K562 (cell line): ENCODE results near the gene PI4KA. TPM values are rescaled to one million over a fixed set of nuclear protein-coding genes. Genes with fewer than 3 reads are reported as not detected.
"Not testable (repeated sequence)": the region's sequence is repeated elsewhere in the genome, so short reads cannot be mapped to it uniquely, and the experiment has no call there.

Experiments
- ARID3B ChIP-seq: fragments of 250-450 bp; sonication (Bioruptor Pico); IDR thresholded peaks from 2 replicates; pipeline ENCODE4 v1.4.0; 2020; ENCODE audit warnings: borderline replicate concordance
- CC2D1A ChIP-seq: fragments of 450-650 bp; IDR thresholded peaks from 2 replicates; pipeline ENCODE4 v1.6.1; 2017; ENCODE audit warnings: mild to moderate bottlenecking
- HDAC2 ChIP-seq: fragments of 450-650 bp; IDR thresholded peaks from 2 replicates; pipeline ENCODE4 v1.6.1; 2016; ENCODE audit warnings: mild to moderate bottlenecking
- HDAC8 ChIP-seq: fragments of 450-650 bp; IDR thresholded peaks from 2 replicates; pipeline ENCODE4 v1.6.1; 2016; ENCODE audit warnings: mild to moderate bottlenecking, missing genetic modification characterization, moderate library complexity, missing compliant biosample characterization
- PATZ1 ChIP-seq: fragments of 250-450 bp; sonication (Bioruptor Pico); IDR thresholded peaks from 2 replicates; pipeline ENCODE4 v1.5.0; 2020; ENCODE audit warnings: mild to moderate bottlenecking, borderline replicate concordance
- TOE1 ChIP-seq, 2 experiments: fragments of 450-650 bp in 1 of 2; sonication (generic) in 1 of 2; formaldehyde crosslinking in 1 of 2; IDR thresholded peaks; 2 replicates each; pipeline versions ENCODE4 v1.7.1 to v1.8.0; 2016 to 2022; ENCODE audit warnings: borderline replicate concordance in 2 of 2, mild to moderate bottlenecking in 2 of 2, antibody characterized with exemption in 1 of 2, inconsistent platforms in 1 of 2, low read depth in 1 of 2, missing genetic modification reagents in 1 of 2, moderate library complexity in 1 of 2
- ZBTB40 ChIP-seq, 2 experiments: fragments of 450-650 bp in 1 of 2; sonication (generic) in 1 of 2; formaldehyde crosslinking in 1 of 2; IDR thresholded peaks; 2 replicates each; pipeline versions ENCODE4 v1.7.1 to v1.9.0; 2016 to 2022; ENCODE audit warnings: inconsistent platforms in 1 of 2, mild to moderate bottlenecking in 1 of 2, missing genetic modification reagents in 1 of 2
- ZBTB7A ChIP-seq: IDR thresholded peaks from 2 replicates; pipeline ENCODE4 v1.6.1; 2011; ENCODE audit warnings: low read depth, mild to moderate bottlenecking, low read length, moderate library complexity, borderline replicate concordance; ENCODE audit not compliant: control insufficient read depth
- polyA plus RNA-seq, 8 experiments: library from polyadenylated mRNA; depleted of rRNA in 4 of 8; stranded (reverse) in 5 of 8; unstranded in 3 of 8; fragments of >200 nt; fragmentation: Nextera tagmentation in 2 of 8; fragmentation: Illumina TruSeq in 1 of 8; extraction: Ambion mirVana in 2 of 8; extraction: Trizol in 1 of 8; gene quantifications; 2 replicates each; pipeline versions ENCODE4 v1.2.1 to v1.2.3, GENCODE V29; 2011 to 2014; ENCODE audit warnings: inconsistent platforms in 1 of 8, missing spikeins in 1 of 8
- total RNA-seq, 7 experiments: library from RNA; depleted of rRNA in 6 of 7; stranded (reverse); fragments of >200 nt in 6 of 7; fragmentation: Illumina TruSeq in 2 of 7; extraction: Trizol in 2 of 7; gene quantifications; 2 replicates each; pipeline versions ENCODE4 v1.2.1 to v1.2.3, GENCODE V29; 2011 to 2021; ENCODE audit warnings: low replicate concordance in 1 of 7

Gene PI4KA
- total and polyA plus RNA-seq, 9 of the 15 experiments (the other 6 are each of a cell fraction or from before 2014, with no cell fraction given): 7.3 to 187 (median 84.7) TPM

GRCh38 chr22:20702546-20703413 is 155.8 kb downstream of the PI4KA start (continued):
- TF ChIP-seq TOE1 (IDR thresholded peaks at IDR 0.05; ENCODE audit: borderline replicate concordance) (peak; percentile 84), CC2D1A (0 out of 2 replicates have a peak, but pooled peaks have one; percentile 0), PATZ1 (CRISPR knock-in tag) (peak; percentile 50; the same call in 1 of the 2 replicates), HDAC8 (tag) (peak; percentile 58; the same call in 1 of the 2 replicates), ZBTB40 (IDR thresholded peaks at IDR 0.05) (peak; percentile 94), ZBTB7A (peak; percentile 85; the same call in 1 of the 2 replicates), HDAC2 (peak; percentile 94), ARID3B (peak; percentile 96)
- TF ChIP-seq TOE1 (CRISPR knock-in tag; IDR thresholded peaks at IDR 0.05; ENCODE audit: borderline replicate concordance, low read depth); ZBTB40 (CRISPR knock-in tag; IDR thresholded peaks at IDR 0.05): not testable (repeated sequence)
